Measurements from ENCODE around the gene RAD51AP2. TPM values are rescaled to one million over a fixed set of nuclear protein-coding genes. Genes with fewer than 3 reads are reported as not detected.
"Not testable (repeated sequence)": the region's sequence is repeated elsewhere in the genome, so short reads cannot be mapped to it uniquely, and the experiment has no call there.

The RAD51AP2 gene
- polyA plus RNA-seq, 1 of the 3 experiments (the other 2 are of a cell fraction) = not detected

DNA sequence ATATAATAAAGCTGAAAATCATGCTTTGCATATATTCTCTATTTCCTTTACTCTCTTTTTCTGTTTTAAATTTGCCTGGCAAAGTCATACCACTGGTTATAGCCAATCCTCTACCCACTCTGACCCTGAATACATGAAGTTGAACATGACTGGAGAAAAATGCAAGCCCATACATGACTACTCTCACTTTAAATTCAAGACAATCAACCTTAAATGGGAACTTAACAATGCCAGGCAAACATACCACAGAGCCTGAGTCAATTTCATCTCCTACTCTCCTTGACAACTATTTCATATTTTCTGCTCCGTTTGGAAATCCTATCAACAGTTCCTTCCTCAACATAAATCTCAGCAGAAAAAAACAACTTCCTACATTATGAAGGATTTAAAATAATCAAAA is 22.6 kb downstream of the RAD51AP2 start (continued):
- TF ChIP-seq, protein P1, sequence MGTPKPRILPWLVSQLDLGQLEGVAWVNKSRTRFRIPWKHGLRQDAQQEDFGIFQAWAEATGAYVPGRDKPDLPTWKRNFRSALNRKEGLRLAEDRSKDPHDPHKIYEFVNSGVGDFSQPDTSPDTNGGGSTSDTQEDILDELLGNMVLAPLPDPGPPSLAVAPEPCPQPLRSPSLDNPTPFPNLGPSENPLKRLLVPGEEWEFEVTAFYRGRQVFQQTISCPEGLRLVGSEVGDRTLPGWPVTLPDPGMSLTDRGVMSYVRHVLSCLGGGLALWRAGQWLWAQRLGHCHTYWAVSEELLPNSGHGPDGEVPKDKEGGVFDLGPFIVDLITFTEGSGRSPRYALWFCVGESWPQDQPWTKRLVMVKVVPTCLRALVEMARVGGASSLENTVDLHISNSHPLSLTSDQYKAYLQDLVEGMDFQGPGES (IDR thresholded peaks at IDR 0.05; ENCODE audit: low read depth, low read length) = no peak
- TF ChIP-seq, protein P2, sequence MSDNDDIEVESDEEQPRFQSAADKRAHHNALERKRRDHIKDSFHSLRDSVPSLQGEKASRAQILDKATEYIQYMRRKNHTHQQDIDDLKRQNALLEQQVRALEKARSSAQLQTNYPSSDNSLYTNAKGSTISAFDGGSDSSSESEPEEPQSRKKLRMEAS (IDR thresholded peaks at IDR 0.05; ENCODE audit: low read depth) = no peak
- TF ChIP-seq, protein P3, sequence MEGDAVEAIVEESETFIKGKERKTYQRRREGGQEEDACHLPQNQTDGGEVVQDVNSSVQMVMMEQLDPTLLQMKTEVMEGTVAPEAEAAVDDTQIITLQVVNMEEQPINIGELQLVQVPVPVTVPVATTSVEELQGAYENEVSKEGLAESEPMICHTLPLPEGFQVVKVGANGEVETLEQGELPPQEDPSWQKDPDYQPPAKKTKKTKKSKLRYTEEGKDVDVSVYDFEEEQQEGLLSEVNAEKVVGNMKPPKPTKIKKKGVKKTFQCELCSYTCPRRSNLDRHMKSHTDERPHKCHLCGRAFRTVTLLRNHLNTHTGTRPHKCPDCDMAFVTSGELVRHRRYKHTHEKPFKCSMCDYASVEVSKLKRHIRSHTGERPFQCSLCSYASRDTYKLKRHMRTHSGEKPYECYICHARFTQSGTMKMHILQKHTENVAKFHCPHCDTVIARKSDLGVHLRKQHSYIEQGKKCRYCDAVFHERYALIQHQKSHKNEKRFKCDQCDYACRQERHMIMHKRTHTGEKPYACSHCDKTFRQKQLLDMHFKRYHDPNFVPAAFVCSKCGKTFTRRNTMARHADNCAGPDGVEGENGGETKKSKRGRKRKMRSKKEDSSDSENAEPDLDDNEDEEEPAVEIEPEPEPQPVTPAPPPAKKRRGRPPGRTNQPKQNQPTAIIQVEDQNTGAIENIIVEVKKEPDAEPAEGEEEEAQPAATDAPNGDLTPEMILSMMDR (IDR thresholded peaks at IDR 0.05) = no peak
- TF ChIP-seq JUND (IDR thresholded peaks at IDR 0.05) = no peak
- TF ChIP-seq NRF1 (IDR thresholded peaks at IDR 0.05; ENCODE audit: low read depth, low read length) = no peak

DNA sequence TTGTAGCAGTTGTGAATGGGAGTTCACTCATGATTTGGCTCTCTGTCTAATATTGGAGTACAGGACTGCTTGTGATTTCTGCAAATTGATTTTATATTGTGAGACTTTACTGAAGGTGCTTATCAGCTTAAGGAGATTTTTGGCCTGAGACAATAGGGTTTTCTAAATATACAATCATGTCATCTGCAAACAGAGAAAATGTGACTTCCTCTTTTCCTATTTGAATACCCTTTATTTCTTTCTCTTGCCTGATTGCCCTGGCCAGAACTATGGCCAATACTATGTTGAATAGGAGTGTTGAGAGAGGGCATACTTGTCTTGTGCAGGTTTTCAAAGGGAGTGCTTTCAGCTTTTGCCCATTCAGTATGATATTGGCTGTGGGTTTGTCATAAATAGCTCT is 28.1 kb downstream of the RAD51AP2 start:
- H3K4me1 ChIP-seq (ENCODE audit: control insufficient read depth in 1 of 2, insufficient read depth in 2 of 2, low read depth in 1 of 2, low read length in 1 of 2); H3K9me3 ChIP-seq; H3K27me3 ChIP-seq (ENCODE audit: insufficient read depth); H3K9ac ChIP-seq; H3K27ac ChIP-seq (ENCODE audit: low read depth in 2 of 2, low read length in 1 of 2); H3K79me2 ChIP-seq (ENCODE audit: insufficient read depth); H3K9me2 ChIP-seq; H2AFZ ChIP-seq (ENCODE audit: low read depth); DNase-seq; H3K4me2 ChIP-seq; H3F3A ChIP-seq (replicated peaks; ENCODE audit: insufficient read depth); H4K20me1 ChIP-seq (ENCODE audit: insufficient read depth); POLR2A ChIA-PET; H3K36me3 ChIP-seq (replicated peaks in 1 of 2; ENCODE audit: control insufficient read depth in 1 of 2, insufficient read depth in 2 of 2, low read length in 1 of 2); H3K4me3 ChIP-seq (ENCODE audit: low read depth in 2 of 2, low read length in 1 of 2): not testable (repeated sequence)
- CTCF ChIA-PET = interaction anchor here (1.0 kb wide), 1 partner anchor 8 kb away, joined by 3 read pairs; no protein-coding TSS in a partner anchor

DNA sequence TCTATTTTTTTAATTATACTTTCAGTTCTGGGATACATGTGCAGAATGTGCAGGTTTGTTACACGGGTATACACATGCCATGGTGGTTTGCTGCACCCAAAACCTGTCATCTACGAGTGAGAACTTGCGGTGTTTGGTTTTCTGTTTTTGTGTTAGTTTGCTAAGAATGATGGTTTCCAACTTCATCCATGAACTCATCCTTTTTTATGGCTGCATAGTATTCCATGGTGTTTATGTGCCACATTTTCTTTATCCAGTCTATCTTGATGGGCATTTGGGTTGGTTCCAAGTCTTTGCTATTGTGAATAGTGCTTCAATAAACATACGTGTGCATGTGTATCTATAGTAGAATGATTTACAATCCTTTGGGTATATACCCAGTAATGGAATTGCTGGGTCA is 29.6 kb downstream of the RAD51AP2 start:
- H3K9me3 ChIP-seq; H3K27me3 ChIP-seq (ENCODE audit: insufficient read depth); H3K9me2 ChIP-seq; H2AFZ ChIP-seq (ENCODE audit: low read depth); H3K9ac ChIP-seq; H3K36me3 ChIP-seq (replicated peaks in 1 of 2; ENCODE audit: control insufficient read depth in 1 of 2, insufficient read depth in 2 of 2, low read length in 1 of 2); H3K79me2 ChIP-seq (ENCODE audit: insufficient read depth); H3K4me2 ChIP-seq; DNase-seq; POLR2A ChIA-PET; H3K4me3 ChIP-seq (ENCODE audit: low read depth in 2 of 2, low read length in 1 of 2); H3F3A ChIP-seq (replicated peaks; ENCODE audit: insufficient read depth); H3K4me1 ChIP-seq (ENCODE audit: control insufficient read depth in 1 of 2, insufficient read depth in 2 of 2, low read depth in 1 of 2, low read length in 1 of 2); CTCF ChIA-PET; H4K20me1 ChIP-seq (ENCODE audit: insufficient read depth); H3K27ac ChIP-seq (ENCODE audit: low read depth in 2 of 2, low read length in 1 of 2): not testable (repeated sequence)
- 40% methylated on average over 4 of the region's 4 CpGs for WGBS (ENCODE audit: low lambda C conversion rate)

DNA sequence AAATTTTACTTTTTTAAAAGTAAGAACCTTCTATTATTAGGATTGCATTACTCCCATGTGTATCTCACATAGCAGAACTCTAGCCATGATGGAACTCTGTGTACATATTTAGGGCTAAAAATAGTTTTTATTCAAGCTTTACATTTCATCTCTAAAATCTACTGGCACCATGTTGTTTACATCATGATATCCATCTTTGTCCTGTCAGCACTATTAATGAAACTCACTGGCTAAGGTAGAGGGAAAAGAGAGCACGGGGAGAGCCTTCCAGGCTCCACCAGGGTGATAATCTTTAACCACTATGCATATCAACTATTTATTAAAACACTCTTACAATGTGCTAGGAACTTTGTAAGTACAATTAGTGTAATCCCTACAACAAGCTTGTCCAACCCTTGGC is 34.7 kb downstream of the RAD51AP2 start:
- Histone ChIP-seq H3K36me3 (replicated peaks in 1 of 2; ENCODE audit: control insufficient read depth in 1 of 2, insufficient read depth in 2 of 2, low read length in 1 of 2) (no peaks in the 10 kb centered on the region), H3K27me3 (ENCODE audit: insufficient read depth) (no peaks in the 10 kb centered on the region), H3K79me2 (ENCODE audit: insufficient read depth) (no peaks in the 10 kb centered on the region), H2AFZ (ENCODE audit: low read depth) (no peak overlapping the region), H3K4me3 (ENCODE audit: low read depth in 2 of 2, low read length in 1 of 2) (no peak overlapping the region), H3K4me1 (ENCODE audit: control insufficient read depth in 1 of 2, insufficient read depth in 2 of 2, low read depth in 1 of 2, low read length in 1 of 2) (no peaks in the 10 kb centered on the region; a peak in 1 of 4 replicates), H3K9me3 (no peaks in the 10 kb centered on the region), H3K4me2 (no peak overlapping the region), H3K9me2 (no peaks in the 10 kb centered on the region), H4K20me1 (ENCODE audit: insufficient read depth) (no peaks in the 10 kb centered on the region), H3K27ac (ENCODE audit: low read depth in 2 of 2, low read length in 1 of 2) (no peak overlapping the region), H3F3A (replicated peaks; ENCODE audit: insufficient read depth) (no peaks in the 10 kb centered on the region), H3K9ac (no peak overlapping the region)
- ChIA-PET CTCF (interaction anchor here (0.5 to 1.4 kb wide), 6 partner anchors 13 to 55 kb away, joined by 3 to 8 read pairs (median 3); no protein-coding TSS in a partner anchor), POLR2A (no interaction called here)
- no peak for TF ChIP-seq FOXM1 (IDR thresholded peaks at IDR 0.05; ENCODE audit: low read depth)
- WGBS (ENCODE audit: low lambda C conversion rate) = 26% methylated on average over 1 of the region's 1 CpG
- DNase-seq = no peak
